ENCODE measurements around the gene DYNC2LI1.

DNA sequence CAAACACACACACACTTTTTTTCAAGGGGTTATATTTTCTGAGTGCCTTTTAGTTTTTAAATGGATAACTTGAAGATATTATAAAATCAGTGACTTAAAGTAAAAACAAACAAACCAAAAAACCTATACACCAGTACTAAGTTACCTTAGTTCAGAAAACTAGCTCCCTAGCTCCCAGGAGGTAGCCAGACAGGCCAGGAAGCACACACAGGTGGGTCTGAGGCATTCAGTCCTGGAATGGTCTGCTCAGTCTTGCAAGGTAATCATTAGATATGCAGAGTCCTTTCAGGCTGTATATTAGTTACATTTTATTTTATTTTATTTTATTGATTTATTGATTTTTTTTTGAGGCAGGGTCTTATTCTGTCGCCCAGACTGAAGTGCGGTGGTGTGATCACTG is 10.7 kb upstream of the DYNC2LI1 start:
- no peak for TF ChIP-seq EZH2phosphoT487 (IDR thresholded peaks at IDR 0.05)
- no peak for TF ChIP-seq EZH2 (IDR thresholded peaks at IDR 0.05)

Data from neural progenitor cell (in vitro differentiated cells).